GM12878 (cell line): ENCODE data around the gene UNG. TPM values are rescaled to one million over a fixed set of nuclear protein-coding genes. Genes with fewer than 3 reads are reported as not detected.

Source experiments
- ATAC-seq: fragments of 200-7000 bp; cut with Tn5 transposase; 3 replicates; pipeline ENCODE4 v1.9.1; 2020; ENCODE audit warnings: mild to moderate bottlenecking, moderate library complexity
- BruUV-seq: library from RNA; stranded (reverse); fragments of 400-500 nt; replicated peaks from 2 replicates; lab custom pipeline; 2021; lab: Mats Ljungman, UMichigan
- CTCF ChIA-PET: fragments of 300-600 bp; sonication (Branson Sonifier 250); formaldehyde crosslinking; extraction: SDS; loops from one replicate; lab custom pipeline; 2021; ENCODE audit warnings: inconsistent platforms; lab: Yijun Ruan, JAX
- POLR2A ChIA-PET: fragments of 350-600 bp; formaldehyde crosslinking; extraction: SDS; loops from one replicate; lab custom pipeline; 2021; ENCODE audit warnings: inconsistent platforms; lab: Charles Lee
- RAD21 ChIA-PET: fragments of 300-600 bp; sonication (Branson Sonifier 250); formaldehyde crosslinking; loops from one replicate; lab custom pipeline; 2023; ENCODE audit warnings: antibody characterized with exemption; ENCODE audit not compliant: unreplicated experiment; lab: Charles Lee
- SMC1A ChIA-PET: fragments of 300-600 bp; sonication (Branson Sonifier 250); formaldehyde crosslinking; loops from one replicate; lab custom pipeline; 2023; ENCODE audit not compliant: unreplicated experiment, uncharacterized antibody; lab: Charles Lee
- DNase-seq: peaks from one replicate; pipeline ENCODE4 v3.0.0-alpha.2; 2011; ENCODE audit warnings: low read depth, low spot score
- FAIRE-seq: peaks from 3 replicates; lab custom pipeline; 2011; peaks lifted over from hg19 to GRCh38; lab: Jason Lieb, UNC
- H2AFZ ChIP-seq: 2 replicates; pipeline ENCODE4 v1.6.0; 2011; ENCODE audit warnings: low read depth, low read length, control low read depth; ENCODE audit not compliant: control insufficient read depth
- H3K27ac ChIP-seq: 2 replicates; pipeline ENCODE4 v1.5.1; 2011; ENCODE audit warnings: control low read depth; ENCODE audit not compliant: control insufficient read depth, insufficient read depth
- H3K27me3 ChIP-seq, 2 experiments: replicated peaks in 1 of 2; 2 replicates each; pipeline versions ENCODE4 v1.6.0 to v1.6.1; 2011; ENCODE audit warnings: low read length in 1 of 2; ENCODE audit not compliant: control insufficient read depth in 2 of 2, insufficient read depth in 2 of 2
- H3K36me3 ChIP-seq, 2 experiments: 2 replicates each; pipeline ENCODE4 v1.5.1; 2011; ENCODE audit warnings: low read length in 1 of 2; ENCODE audit not compliant: control insufficient read depth in 2 of 2, insufficient read depth in 2 of 2
- H3K4me1 ChIP-seq: 2 replicates; pipeline ENCODE4 v1.6.1; 2011; ENCODE audit warnings: mild to moderate bottlenecking, low read length, moderate library complexity, mixed read lengths; ENCODE audit not compliant: control insufficient read depth, insufficient read depth
- H3K4me2 ChIP-seq: 2 replicates; pipeline ENCODE4 v1.6.0; 2011; ENCODE audit warnings: control low read depth; ENCODE audit not compliant: control insufficient read depth, insufficient read depth
- H3K4me3 ChIP-seq: fragments of 200-600 bp; sonication (generic); 2 replicates; pipeline ENCODE4 v1.5.1; 2016
- H3K79me2 ChIP-seq: 2 replicates; pipeline ENCODE4 v1.6.0; 2011; ENCODE audit warnings: low read length; ENCODE audit not compliant: control insufficient read depth, insufficient read depth
- H3K9ac ChIP-seq: 2 replicates; pipeline ENCODE4 v1.8.0; 2011; ENCODE audit warnings: low read length, control low read depth, mixed read lengths; ENCODE audit not compliant: control insufficient read depth, insufficient read depth
- H3K9me3 ChIP-seq: replicated peaks from 3 replicates; pipeline ENCODE4 v1.5.1; 2011; ENCODE audit warnings: mild to moderate bottlenecking, low read length; ENCODE audit not compliant: control insufficient read depth, insufficient read depth
- H4K20me1 ChIP-seq: 2 replicates; pipeline ENCODE4 v1.6.0; 2011; ENCODE audit not compliant: control insufficient read depth, insufficient read depth
- BCLAF1 ChIP-seq: fragments of 450-650 bp; IDR thresholded peaks from 2 replicates; pipeline ENCODE4 v1.6.1; 2017; ENCODE audit warnings: antibody characterized with exemption, mild to moderate bottlenecking, moderate library complexity
- CBX5 ChIP-seq: sonication (generic); IDR thresholded peaks from 2 replicates; pipeline ENCODE4 v1.6.1; 2016; ENCODE audit warnings: low read depth, moderate library complexity, mild to moderate bottlenecking, inconsistent platforms
- CHD1 ChIP-seq: IDR thresholded peaks from 2 replicates; pipeline ENCODE4 v1.6.1; 2012; ENCODE audit warnings: low read depth, low read length, improper control_type of control experiment
- CHD2 ChIP-seq: IDR thresholded peaks from 2 replicates; pipeline ENCODE4 v1.6.1; 2011; ENCODE audit warnings: low read depth, low read length, improper control_type of control experiment, borderline replicate concordance
- EED ChIP-seq: sonication (generic); IDR thresholded peaks from 2 replicates; pipeline ENCODE4 v1.6.1; 2016; ENCODE audit warnings: antibody characterized with exemption, low read depth
- GATAD2B ChIP-seq: fragments of 450-650 bp; conservative IDR thresholded peaks from 2 replicates; pipeline ENCODE4 v1.6.1; 2017; ENCODE audit warnings: low read depth, mild to moderate bottlenecking, moderate library complexity
- NFIC ChIP-seq: IDR thresholded peaks from 2 replicates; pipeline ENCODE4 v1.6.1; 2012; ENCODE audit warnings: low read depth, mild to moderate bottlenecking, inconsistent platforms, low read length, moderate library complexity
- NFXL1 ChIP-seq: fragments of 450-650 bp; IDR thresholded peaks from 2 replicates; pipeline ENCODE4 v1.6.1; 2017; ENCODE audit warnings: antibody characterized with exemption, mild to moderate bottlenecking, borderline replicate concordance
- POLR2A ChIP-seq: IDR thresholded peaks from 2 replicates; pipeline ENCODE4 v1.6.1; 2011; ENCODE audit warnings: low read depth, mild to moderate bottlenecking, low read length
- POU2F2 ChIP-seq: IDR thresholded peaks from 3 replicates; pipeline ENCODE4 v1.6.1; 2011; ENCODE audit warnings: low read depth, mild to moderate bottlenecking, low read length, borderline replicate concordance
- RCOR1 ChIP-seq: conservative IDR thresholded peaks from 2 replicates; pipeline ENCODE4 v1.6.1; 2012; ENCODE audit warnings: low read depth, low read length, improper control_type of control experiment
- SMARCA5 ChIP-seq: fragments of 450-650 bp; IDR thresholded peaks from 2 replicates; pipeline ENCODE4 v1.6.1; 2017; ENCODE audit warnings: mild to moderate bottlenecking
- TCF7 ChIP-seq: IDR thresholded peaks from 2 replicates; pipeline ENCODE4 v1.6.1; 2014; ENCODE audit warnings: antibody characterized with exemption, borderline replicate concordance
- WGBS: methylation state at CpG from one replicate; pipeline ENCODE4 v1.1.6; 2016; ENCODE audit warnings: low lambda C conversion rate; ENCODE audit not compliant: insufficient replicate concordance, insufficient coverage; ENCODE audit errors: missing lambda C conversion rate; 5-methylcytosine and 5-hydroxymethylcytosine counted together
- in situ Hi-C: fragments of 300-500 bp; cut with MboI; formaldehyde crosslinking; loops from 9 replicates; pipeline ENCODE4 v1.14.3; 2018; ENCODE audit warnings: mixed read lengths
- intact Hi-C: fragments of 100-400 bp; cut with micrococcal nuclease; formaldehyde crosslinking; loops from one replicate; pipeline ENCODE4 v1.14.2; 2022; ENCODE audit not compliant: unreplicated experiment
- polyA plus RNA-seq, 11 experiments: library from polyadenylated mRNA; depleted of rRNA in 4 of 11; unstranded in 6 of 11; stranded (reverse) in 5 of 11; fragments of >200 nt; fragmentation: Nextera tagmentation in 4 of 11; fragmentation: Illumina TruSeq in 1 of 11; extraction: Ambion mirVana in 4 of 11; extraction: Trizol in 1 of 11; gene quantifications; 1 replicate in 1 of 11; 2 replicates in 10 of 11; pipeline versions ENCODE4 v1.2.1 to v1.2.3, GENCODE V29; 2011 to 2016; ENCODE audit warnings: inconsistent platforms in 2 of 11, missing spikeins in 2 of 11, low read depth in 1 of 11
- total RNA-seq, 4 experiments: library from RNA; depleted of rRNA in 3 of 4; stranded (reverse); fragments of >200 nt in 3 of 4; fragmentation: Illumina TruSeq in 1 of 4; extraction: Trizol in 1 of 4; gene quantifications; 2 replicates each; pipeline versions ENCODE4 v1.2.1 to v1.2.3, GENCODE V29; 2013 to 2021

UNG gene
- total and polyA plus RNA-seq, 10 of the 15 experiments (the other 5 are each of a cell fraction or from before 2014, with no cell fraction given): 9.5 to 81.9 (median 48.2) TPM

DNA sequence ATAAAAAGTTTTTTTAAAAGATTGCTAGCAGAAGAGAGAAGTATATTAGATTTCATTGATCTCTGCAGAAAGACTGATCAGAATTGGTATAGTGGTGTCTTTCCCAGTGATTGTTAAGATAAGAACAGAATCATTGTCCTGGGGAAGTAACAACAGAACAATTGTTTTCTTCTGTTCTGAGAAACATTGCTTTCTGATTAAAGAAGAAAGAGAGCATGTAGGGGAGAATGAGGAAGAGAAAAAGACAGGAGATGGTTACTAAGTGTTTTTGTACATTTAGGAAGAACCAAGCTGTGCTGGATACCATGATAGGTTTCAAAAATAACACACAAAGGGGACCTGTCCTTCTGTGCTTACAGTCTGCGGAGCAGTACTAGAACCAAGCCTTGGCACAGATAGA, 40.0 kb upstream of the UNG start:
- CTCF ChIA-PET: no interaction called here
- FAIRE-seq: no peak
- Histone ChIP-seq H3K4me1 (peaks cover 11% of the 10 kb centered on the region), H3K79me2 (peaks cover 14% of the 10 kb centered on the region)
- TF ChIP-seq POLR2A (no peak), GATAD2B (no peak), NFXL1 (no peak), BCLAF1 (no peak), CHD2 (no peak), CHD1 (no peak), CBX5 (no peak), POU2F2 (no peak), RCOR1 (no peak), NFIC (no peak), SMARCA5 (no peak), EED (no peak), TCF7 (no peak)
- TF ChIP-seq, all 136 proteins: peak for 0
- WGBS: 91% methylated on average over 1 of the region's 1 CpG
- DNase-seq: no peak
- Histone ChIP-seq H3K27ac (no peak overlapping the region), H4K20me1 (no peaks in the 10 kb centered on the region), H3K36me3 (no peaks in the 10 kb centered on the region), H3K4me2 (no peak overlapping the region), H3K27me3 (no peaks in the 10 kb centered on the region), H3K4me3 (no peak overlapping the region), H3K9me3 (no peaks in the 10 kb centered on the region), H3K9ac (no peak overlapping the region), H2AFZ (no peak overlapping the region)
- ATAC-seq: no peak
- no TSS peak for BruUV-seq
- ChIA-PET RAD21 (no interaction called here), POLR2A (no interaction called here), SMC1A (no interaction called here)
- in situ Hi-C loops (no loop called here), intact Hi-C loops (no loop called here)
